ENCODE results near the gene COLGALT1.
"Not testable (repeated sequence)": the region's sequence is repeated elsewhere in the genome, so short reads cannot be mapped to it uniquely, and the experiment has no call there.

Gene COLGALT1

DNA sequence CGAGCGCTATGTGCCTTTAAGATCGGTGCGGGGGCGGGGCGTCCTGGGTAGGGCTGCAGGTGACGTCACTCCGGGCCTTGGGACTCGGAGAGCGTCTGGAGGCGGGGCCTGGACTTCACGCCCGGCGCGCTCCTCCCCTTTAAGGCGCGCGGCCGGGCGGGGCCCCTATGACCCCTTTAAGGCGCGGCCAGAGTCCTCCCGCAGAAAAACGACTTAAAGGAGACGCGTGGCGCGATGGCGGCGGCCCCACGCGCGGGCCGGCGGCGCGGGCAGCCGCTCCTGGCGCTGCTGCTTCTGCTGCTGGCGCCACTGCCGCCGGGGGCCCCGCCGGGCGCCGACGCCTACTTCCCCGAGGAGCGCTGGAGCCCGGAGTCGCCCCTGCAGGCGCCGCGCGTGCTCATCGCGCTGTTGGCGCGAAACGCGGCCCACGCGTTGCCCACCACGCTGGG lies at the start of gene COLGALT1:
Gene COLGALT1, plus strand, starts transcription at position 170 of the 449 bp plus-strand sequence. Its CDS starts 65 bp downstream, at position 235.
- peak; percentile 79 to 80 for DNase-seq (ENCODE audit: low read depth in 2 of 2)

DNA sequence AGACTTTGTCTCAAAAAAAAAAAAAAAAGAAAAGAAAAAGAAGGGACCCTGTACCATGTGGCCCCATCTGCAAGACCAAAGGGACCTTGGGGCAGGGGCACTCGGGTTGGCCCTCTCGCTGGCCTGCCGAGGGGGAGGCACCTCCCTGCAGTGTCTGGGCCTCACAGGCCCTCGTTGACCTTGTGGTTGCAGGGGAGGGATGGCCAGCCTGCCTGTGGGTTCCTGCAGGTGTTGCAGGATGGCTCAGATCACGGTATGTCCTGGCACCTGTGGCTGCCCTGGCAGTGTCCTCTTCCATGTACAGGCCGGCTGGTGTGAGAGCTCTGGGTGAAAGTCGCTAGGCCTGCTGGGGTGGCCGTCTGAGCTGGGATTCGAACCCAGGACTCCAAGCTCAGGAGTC lies 48.7 kb upstream of the COLGALT1 start:
- no peak for DNase-seq (ENCODE audit: low read depth in 2 of 2)

DNA sequence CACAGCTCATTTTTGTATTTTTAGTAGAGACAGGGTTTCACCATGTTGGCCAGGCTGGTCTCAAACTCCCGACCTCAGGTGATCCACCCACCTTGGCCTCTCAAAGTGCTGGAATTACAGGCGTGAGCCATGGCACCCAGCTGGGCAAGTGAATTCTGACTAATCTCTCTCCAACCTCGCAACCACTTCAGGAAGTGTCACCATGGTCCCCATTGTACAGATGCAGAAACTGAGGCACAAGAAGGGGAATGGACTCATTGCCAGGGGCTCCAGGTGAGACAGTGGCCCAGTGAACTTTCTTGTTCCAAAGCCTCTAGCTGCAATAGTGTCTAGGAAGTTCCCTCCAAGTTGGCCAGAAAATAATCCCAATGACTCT lies 46.9 kb upstream of the COLGALT1 start:
- not testable (repeated sequence) for DNase-seq (ENCODE audit: low read depth in 2 of 2)

DNA sequence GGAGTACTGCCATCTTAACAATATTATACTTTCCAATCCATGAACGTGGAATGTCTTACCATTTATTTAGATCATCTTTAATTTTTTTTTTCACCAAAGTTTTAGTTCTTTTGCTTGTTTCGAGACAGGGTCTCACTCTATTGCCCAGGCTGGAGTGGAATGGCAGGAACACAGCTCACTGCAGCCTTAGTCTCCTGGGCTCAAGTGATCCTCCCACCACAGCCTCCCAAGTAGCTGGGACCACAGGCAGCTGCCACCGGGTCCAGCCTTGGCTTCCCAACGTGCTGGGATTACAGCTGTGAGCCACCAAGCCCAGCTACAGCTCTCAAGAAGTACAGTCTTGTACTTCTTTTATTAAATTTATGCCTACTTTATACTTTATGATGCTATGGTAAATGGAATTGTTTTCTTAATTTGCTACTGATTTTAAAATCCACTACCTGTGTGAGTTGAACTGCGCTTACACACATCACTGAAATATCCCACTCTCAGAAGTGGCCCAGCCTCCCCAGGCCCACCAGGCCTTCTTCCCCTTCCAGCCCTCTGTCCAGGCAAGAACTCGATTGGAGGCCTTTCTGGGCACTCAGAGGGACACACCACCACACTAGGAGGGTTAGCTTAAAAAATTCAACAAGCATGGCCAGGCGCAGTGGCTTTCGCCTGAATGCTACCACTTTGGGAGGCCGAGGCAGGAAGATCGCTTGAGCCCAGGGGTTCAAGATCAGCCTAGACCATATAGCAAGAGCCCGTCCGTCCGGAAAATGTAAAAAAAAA lies 45.0 kb upstream of the COLGALT1 start:
- no peak for DNase-seq (ENCODE audit: low read depth in 2 of 2)

DNA sequence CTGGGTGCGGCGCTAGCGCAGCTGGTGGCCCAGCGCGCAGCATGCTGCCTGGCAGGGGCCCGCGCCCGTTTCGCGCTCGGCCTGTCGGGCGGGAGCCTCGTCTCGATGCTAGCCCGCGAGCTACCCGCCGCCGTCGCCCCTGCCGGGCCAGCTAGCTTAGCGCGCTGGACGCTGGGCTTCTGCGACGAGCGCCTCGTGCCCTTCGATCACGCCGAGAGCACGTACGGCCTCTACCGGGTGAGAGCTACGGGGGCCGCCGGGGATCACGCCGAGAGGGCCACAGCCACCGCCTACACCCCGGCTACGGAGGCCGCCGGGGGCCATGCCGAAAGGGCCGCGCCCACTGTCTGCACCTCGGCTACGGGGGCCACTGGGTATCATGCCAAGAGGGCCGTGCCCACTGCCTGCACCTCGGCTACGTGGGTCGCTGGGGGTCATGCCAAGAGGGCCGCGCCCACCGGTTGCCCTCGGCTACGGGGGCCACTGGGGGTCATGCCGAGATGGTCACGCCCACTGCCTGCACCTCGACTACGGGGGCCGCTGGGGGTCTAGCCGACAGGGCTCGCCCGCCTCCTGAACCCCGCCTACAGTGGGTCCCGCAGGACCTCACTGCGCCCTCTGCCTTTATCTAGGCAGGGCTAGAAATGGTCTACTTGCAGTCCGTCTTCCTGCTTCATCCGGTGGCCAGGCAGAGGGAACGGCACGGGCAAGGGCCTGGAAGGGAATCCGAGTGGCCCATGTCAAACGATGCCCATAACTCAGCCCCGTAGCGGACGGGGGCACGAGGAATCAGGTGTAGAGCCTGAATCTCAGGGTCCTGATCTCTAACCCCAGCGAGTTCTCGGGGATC lies 43.5 kb upstream of the COLGALT1 start:
- peak; percentile 58 to 67 for DNase-seq (ENCODE audit: low read depth in 2 of 2)

DNA sequence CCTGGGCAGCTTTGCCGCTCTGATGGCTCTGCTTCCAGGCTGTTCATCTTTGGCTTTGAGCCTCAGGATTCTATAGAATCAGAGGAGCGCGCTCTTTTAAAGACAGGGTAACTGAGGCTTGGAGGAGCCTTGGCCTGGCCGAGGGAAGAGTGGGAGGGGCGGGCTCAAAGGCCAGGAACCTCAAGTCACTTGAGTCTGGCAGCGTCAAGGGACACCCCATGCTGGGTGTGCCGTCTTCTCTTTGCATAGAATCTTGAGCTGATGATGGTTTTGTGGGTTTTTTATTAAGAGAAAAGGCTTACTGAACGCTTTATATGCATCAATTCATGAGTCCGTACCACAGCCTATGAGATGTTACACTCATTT lies 42.9 kb upstream of the COLGALT1 start:
- no peak for DNase-seq (ENCODE audit: low read depth in 2 of 2)

DNA sequence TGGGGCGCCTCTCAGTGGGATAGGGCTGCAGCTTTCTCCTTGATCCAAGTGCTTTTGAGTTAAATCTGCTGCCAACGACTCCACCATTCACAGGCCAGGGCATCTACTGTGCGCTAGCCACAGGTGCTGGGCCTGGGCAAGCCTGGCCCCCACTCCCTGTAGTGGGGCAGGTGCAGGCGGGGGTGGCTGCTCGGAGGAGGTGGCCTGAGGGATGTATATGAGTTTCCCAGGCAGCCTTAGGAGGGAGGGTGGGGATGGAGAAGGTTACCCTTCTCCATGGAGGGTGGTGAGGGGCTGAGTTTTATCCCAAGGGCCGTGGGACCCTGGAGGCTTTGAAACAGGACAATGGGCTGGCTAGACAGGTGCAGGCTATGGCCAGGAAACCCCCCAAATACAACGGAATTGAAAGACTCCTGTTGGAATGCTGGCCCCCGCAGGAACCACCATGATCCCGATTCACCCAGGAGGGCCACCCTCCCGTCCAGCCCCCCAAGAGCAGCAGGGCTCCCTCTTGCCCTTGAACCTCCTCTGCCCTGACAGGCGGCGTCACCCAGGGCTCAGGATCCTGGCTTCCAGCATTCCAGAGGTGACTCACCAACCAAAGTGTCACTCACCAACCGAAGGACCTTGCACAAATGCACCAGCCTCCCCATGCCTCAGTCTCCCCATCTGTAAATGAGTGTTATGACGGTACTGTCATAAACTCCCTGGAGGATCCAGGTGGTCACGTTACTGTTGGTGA lies 39.9 kb upstream of the COLGALT1 start:
- no peak for DNase-seq (ENCODE audit: low read depth in 2 of 2)

DNA sequence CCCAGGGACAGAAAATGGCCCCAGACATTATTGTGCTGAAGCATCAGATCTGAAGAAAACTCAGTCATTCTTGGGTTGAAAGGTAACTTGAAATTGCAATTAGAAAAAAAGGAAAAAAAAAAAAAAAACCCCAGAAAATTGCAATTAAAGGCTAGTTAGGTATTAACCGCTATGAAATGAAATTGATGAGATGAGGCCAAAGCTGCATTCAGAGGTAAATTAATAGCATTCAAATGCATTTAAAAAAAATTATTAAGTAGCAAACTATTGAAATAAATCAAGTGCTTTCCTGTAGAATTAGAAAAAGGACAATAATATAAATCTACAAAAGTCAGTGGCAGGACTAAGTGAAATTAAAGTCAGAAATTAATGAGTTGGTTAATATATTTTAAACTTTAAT lies 37.6 kb upstream of the COLGALT1 start:
- DNase-seq (ENCODE audit: low read depth in 2 of 2): no peak

DNA sequence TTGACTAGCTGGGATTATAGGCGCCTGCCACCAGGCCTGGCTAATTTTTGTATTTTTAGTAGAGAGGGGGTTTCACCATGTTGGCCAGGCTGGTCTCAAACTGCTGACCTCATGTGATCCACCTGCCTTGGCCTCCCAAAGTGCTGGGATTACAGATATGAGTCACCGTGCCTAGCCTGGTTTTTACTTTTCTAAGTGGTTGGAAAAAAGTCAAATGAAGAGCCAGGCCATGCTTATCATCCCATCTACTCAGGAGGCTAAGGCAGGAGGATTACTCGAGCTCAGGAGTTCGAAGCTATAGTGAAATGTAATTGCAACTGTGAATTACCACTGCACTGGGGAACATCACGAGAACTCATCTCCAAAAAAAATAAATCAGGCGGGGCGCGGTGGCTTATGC lies 36.8 kb upstream of the COLGALT1 start:
- DNase-seq (ENCODE audit: low read depth in 2 of 2): not testable (repeated sequence)

DNA sequence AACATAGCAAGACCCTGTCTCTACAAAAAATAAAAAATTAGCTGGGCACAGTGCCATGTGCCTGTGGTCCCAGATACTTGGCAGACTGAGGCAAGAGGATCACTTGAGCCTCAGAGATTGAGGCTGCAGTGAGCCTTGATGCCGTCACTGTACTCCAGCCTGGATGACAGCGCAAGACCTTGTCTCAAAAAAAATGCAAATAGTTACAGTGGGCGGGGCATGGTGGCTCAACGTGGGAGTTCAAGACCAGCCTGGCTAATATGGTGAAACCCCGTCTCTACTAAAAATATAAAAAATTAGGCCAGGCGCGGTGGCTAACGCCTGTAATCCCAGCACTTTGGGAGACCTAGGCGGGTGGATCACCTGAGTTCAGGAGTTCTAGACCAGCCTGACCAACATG lies 35.5 kb upstream of the COLGALT1 start:
- no peak for DNase-seq (ENCODE audit: low read depth in 2 of 2)

DNA sequence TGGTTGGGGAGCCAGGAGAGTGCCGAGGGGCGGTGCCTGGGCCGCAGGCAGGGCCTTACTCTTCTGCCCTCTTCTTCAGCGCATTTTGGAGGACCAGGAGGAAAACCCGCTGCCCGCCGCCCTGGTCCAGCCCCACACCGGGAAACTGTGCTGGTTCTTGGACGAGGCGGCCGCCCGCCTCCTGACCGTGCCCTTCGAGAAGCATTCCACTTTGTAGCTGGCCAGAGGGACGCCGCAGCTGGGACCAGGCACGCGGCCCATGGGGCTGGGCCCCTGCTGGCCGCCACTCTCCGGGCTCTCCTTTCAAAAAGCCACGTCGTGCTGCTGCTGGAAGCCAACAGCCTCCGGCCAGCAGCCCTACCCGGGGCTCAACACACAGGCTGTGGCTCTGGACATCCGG lies 34.6 kb upstream of the COLGALT1 start:
- DNase-seq (ENCODE audit: low read depth in 2 of 2): no peak

DNA sequence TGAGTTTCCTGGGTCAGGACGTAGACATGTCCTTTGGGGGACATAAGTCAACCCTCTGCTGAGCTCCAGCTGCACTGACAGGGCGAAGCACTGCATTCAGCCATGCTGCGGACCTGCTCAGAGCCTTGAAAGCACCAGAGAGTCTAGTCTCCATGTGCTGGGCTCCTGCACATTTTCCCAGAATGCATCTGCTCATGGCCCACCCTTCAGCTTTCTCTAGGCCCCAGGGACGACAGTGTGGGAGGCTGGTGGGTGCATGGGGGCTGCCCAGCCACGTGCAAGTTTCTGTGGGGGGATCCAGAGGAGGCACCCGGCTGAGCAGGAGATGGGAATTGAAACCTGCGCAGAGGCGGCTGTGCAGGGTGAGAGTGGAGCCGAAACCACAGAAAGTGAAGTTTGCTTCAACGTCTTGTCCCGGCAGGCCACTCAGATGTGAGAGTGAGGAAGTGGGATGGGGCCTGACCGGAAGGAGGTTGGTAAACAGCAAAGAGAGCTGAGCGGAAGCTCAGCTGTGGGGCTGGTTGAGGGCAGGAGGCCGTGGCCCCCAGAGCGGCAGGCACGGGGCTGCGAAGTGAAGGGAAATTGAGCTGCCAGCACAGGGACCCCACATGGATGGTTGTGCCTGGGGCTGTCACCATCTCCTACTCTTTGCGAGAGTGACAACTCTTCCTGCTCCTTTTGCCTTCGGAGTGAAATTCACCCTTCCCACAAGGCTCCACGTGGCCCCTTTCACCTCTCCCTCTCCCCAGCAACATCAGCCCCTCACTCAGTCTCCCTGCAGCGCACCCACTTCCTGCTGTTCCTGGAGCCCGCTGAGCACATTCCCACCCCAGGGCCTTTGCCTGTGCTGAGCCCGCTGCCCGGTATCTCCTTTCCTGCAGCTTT lies 32.2 kb upstream of the COLGALT1 start:
- no peak for DNase-seq (ENCODE audit: low read depth in 2 of 2)

DNA sequence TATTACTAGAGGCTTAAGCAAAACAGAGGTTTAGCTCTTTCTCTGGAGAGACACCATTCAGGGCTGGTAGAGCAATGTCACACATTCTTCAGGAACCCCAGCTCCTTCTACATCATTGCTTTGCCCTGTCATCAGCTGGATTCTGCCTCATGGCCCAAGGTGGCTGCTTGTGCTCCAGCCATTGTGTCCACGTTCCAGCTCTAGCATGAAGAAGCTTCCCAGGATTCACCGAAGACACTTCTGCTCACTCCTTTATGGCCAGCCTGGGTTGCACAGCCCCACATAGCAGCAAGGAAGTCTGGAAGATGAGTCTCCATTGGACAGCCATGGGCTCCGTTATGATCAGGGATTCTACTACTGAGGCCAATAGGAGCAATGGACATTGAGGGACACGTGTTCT lies 30.8 kb upstream of the COLGALT1 start:
- no peak for DNase-seq (ENCODE audit: low read depth in 2 of 2)

DNA sequence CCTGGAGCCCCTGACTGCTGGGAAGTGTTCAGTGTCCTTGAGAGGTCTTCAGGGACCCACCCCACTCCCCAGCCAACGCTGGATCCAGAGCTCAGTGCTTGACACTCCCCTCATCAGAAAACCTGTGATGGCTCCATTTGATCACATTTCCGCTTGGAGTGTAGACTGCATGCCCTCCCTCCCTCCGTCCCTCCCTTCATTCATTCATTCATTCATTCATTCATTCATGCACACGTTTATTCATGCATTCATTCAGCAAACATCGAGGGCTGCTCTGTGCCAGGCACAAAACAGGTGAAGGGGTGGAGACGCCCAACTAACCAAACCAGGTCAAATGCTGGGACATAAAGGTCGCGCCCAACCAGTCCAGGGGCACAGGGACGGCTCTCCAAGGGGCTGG lies 30.3 kb upstream of the COLGALT1 start:
- no peak for DNase-seq (ENCODE audit: low read depth in 2 of 2)

DNA sequence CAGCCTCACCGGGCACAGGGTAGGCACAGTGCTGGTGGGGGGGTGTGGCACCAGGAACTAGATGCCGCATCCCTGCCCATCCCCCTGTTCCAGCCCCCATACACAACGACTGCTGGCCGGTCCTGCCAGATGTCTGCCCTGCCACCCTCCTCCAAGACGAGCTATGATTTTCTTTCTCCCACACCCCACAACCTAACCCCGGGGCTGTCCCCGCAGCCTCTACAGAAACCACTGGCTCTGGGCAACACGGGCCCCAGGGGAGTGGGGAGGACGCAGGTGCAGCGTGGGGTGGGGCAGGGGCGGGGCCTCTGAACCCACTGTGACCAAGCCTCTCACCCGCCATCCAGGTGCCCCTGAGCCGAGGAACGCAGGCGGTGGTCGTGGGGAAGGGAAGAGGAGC lies 28.5 kb upstream of the COLGALT1 start:
- DNase-seq (ENCODE audit: low read depth in 2 of 2): no peak

DNA sequence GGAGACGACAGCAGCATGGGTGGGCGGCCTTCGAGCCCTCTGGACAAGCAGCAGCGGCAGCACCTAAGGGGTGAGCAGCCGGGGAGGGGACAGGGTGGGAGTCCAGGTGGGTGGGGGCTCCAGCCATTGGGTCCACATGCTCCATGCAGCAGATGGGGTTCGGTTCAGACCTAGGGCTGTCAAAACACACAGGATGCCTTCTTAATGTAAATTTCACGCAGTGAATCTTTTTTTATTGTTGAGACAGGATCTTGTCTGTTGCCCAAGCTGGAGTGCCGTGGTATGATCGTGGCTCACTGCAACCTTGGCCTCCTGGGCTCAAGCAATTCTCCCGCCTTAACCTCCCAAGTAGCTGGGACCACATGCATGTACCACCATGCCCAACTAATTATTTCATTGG lies 28.1 kb upstream of the COLGALT1 start:
- DNase-seq (ENCODE audit: low read depth in 2 of 2): no peak

DNA sequence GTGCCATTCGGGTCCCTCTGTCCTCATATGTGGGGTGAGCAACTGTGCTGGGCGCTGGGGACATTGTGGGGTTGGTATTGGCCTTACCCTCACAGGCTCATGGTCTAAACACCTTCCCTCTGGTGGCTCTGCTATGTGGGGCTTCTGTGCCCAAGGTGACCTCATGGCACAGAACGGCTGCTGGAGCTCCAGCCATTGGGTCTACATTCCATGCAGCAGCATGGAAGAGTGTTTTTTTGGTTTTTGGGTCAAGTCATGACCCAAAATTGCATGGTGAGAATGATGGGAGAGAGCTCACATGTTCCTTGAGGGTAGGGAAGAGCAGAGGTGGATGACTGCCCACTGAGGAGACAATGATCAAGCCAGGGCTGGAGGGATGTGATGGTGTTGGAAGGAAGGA lies 26.8 kb upstream of the COLGALT1 start:
- DNase-seq (ENCODE audit: low read depth in 2 of 2): no peak

DNA sequence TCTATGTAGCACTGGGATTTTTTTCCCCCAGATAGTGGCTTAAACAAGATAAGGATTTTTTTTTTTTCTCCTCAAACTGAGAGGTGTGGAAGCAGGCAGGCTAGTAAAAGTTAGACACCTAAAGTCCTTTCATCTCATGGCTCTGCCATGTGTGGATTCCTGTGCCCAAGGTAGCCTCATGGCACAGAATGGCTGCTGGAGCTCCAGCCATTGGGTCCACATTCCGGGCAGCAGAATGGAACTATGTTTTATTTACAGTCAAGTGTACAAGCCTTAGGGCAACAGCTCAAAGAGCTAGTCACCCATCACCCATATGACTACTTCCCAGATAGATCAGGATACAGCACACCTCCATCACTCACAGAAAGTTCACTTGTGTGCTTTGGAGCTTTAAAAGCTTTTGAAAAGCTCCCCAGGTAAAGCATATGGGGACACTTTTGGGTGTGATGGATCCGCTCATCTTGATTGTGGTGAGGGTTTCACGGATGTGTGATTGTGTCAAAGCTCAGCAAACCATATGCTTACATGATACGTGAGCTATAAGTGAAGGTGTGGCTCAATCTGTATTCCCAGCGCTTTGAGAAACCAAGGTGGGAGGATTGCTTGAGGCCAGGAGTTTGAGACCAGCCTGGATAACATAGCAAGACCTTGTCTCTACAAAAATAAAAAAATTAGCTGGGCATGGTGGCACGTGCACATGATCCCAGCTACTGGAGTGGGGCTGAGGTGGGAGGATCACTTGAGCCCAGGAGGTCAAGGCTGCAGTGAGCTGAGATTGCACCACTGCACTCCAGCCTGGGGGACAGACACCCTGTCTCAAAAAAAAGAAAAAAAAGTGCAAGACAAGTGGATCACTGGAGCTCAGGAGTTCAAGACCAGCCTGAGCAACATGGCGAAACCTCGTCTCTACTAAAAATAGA lies 25.9 kb upstream of the COLGALT1 start:
- no peak for DNase-seq (ENCODE audit: low read depth in 2 of 2)

DNA sequence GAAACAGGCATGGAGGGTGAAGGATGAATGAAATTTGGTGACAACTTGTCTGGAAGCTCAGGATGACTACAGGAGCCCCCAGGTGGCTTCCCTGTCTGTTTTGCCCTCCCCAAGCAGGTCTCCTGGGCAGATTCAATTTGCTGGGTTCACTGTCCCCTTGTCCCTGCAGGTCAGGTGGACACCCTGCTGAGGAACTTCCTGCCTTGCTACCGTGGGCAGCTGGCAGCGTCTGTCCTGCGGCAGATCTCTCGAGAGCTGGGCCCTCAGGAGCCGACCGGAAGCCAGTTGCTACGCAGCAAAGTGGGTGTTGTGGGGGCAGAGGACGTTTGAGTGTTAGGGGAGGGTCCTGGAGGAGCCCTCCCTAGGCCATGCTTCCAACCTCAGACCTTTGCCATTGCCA lies 24.9 kb upstream of the COLGALT1 start:
- DNase-seq (ENCODE audit: low read depth in 2 of 2): no peak

DNA sequence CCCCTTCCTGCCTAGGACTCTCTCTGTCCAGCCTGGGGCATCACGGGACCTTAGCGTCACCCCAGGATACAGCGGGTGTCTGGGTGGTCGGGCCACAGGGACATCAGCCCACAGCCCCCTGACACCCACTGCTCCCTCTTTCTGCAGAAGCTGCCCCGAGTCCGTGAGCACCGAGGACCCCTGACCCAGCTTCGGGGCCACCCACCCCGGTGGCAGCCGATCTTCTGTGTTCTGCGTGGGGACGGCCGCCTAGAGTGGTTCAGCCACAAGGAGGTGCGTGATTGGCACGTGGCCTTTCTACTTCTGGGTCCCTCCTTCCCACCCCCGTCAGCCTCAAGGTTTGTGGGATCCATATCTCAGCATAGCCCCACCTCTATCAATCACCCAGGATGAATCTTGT lies 23.3 kb upstream of the COLGALT1 start:
- DNase-seq (ENCODE audit: low read depth in 2 of 2): no peak
